NT2/D1 (cell line): ENCODE data around the gene SLC38A2.

Experiments used
- SUZ12 ChIP-seq: IDR thresholded peaks from 2 replicates; pipeline ENCODE4 v1.6.1; 2011; ENCODE audit not compliant: insufficient read length, insufficient read depth; ENCODE audit errors: extremely low read depth
- ZNF274 ChIP-seq: IDR thresholded peaks from 2 replicates; pipeline ENCODE4 v1.6.1; 2011; ENCODE audit warnings: mild to moderate bottlenecking, low read depth, low read length

DNA sequence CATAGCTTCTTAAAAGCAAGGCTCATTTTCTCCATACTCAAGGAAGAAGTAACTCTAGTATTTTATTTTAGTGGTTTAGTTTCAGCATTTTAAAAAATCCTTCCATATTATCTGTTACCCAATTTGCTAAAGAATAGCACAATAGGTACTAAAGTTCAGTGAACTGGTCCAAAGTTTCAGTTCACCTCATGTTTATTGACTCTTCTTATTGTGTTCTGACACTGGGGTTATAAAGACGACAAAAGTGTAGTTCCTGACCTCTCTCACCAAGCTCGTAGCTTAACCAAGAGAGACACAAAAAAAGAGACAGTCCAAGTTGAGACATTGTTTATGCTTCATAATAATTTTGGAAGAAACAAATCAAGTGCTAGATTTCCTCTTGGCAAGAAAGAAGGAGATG, 40.8 kb upstream of the SLC38A2 start:
- TF ChIP-seq ZNF274 (no peak), SUZ12 (no peak)
